Natural killer cell (primary cell): Measurements from ENCODE around the gene MRPS6. TPM values are rescaled to one million over a fixed set of nuclear protein-coding genes. Genes with fewer than 3 reads are reported as not detected.

Source experiments
- ATAC-seq, 3 donors: fragments of 150-1000 bp in 2 of 3; fragments of 200-7000 bp in 1 of 3; cut with Tn5 transposase; 1 replicate in 1 of 3; 2 replicates in 2 of 3; pipeline ENCODE4 v1.10.0; 2021; ENCODE audit warnings: mild to moderate bottlenecking in 2 of 3, moderate library complexity in 2 of 3
- DNase-seq, 2 donors: peaks; one replicate each; pipeline versions ENCODE4 v3.0.0 to v3.0.0-alpha.2; 2013 to 2021; ENCODE audit warnings: mixed read lengths in 1 of 2
- H3K27ac ChIP-seq: one replicate; pipeline ENCODE4 v1.5.1; 2013; ENCODE audit warnings: mild to moderate bottlenecking, low read length
- H3K27me3 ChIP-seq: one replicate; pipeline ENCODE4 v1.6.1; 2013; ENCODE audit warnings: low read length; ENCODE audit not compliant: control insufficient read depth, insufficient read depth
- H3K36me3 ChIP-seq: one replicate; pipeline ENCODE4 v1.6.1; 2013; ENCODE audit warnings: low read length; ENCODE audit not compliant: control insufficient read depth, insufficient read depth
- H3K4me1 ChIP-seq: one replicate; pipeline ENCODE4 v1.6.1; 2013; ENCODE audit warnings: low read length; ENCODE audit not compliant: control insufficient read depth, insufficient read depth
- H3K4me3 ChIP-seq: one replicate; pipeline ENCODE4 v1.5.1; 2013; ENCODE audit warnings: low read length
- H3K9me3 ChIP-seq: one replicate; pipeline ENCODE4 v1.6.1; 2013; ENCODE audit warnings: low read length; ENCODE audit not compliant: control insufficient read depth, insufficient read depth
- H3K27ac Mint-ChIP-seq, 2 donors: one replicate each; pipeline ENCODE4 v1.8.0; 2022; ENCODE audit warnings: mild to moderate bottlenecking in 2 of 2, mixed read lengths in 2 of 2, moderate library complexity in 1 of 2
- H3K27me3 Mint-ChIP-seq, 2 donors: one replicate each; pipeline ENCODE4 v1.8.0; 2022; ENCODE audit warnings: low read depth in 2 of 2, mixed read lengths in 2 of 2
- H3K36me3 Mint-ChIP-seq: one replicate; pipeline ENCODE4 v1.8.0; 2022; ENCODE audit warnings: mixed read lengths
- H3K4me1 Mint-ChIP-seq, 2 donors: one replicate each; pipeline ENCODE4 v1.8.0; 2022; ENCODE audit warnings: mixed read lengths in 2 of 2
- H3K4me3 Mint-ChIP-seq: one replicate; pipeline ENCODE4 v1.8.0; 2022; ENCODE audit warnings: mild to moderate bottlenecking, moderate library complexity, mixed read lengths
- H3K9me3 Mint-ChIP-seq, 2 donors: one replicate each; pipeline ENCODE4 v1.8.0; 2022; ENCODE audit warnings: mixed read lengths in 2 of 2
- CTCF ChIP-seq: fragments of 200-600 bp; IDR thresholded peaks from one replicate; pipeline ENCODE4 v1.8.0; 2022; ENCODE audit warnings: antibody characterized with exemption
- WGBS: methylation state at CpG from one replicate; pipeline ENCODE4 v1.1.7; 2013; ENCODE audit warnings: missing lambda C conversion rate; ENCODE audit not compliant: insufficient coverage; 5-methylcytosine and 5-hydroxymethylcytosine counted together
- intact Hi-C: fragments of 100-400 bp; cut with micrococcal nuclease; formaldehyde crosslinking; loops from one replicate; pipeline ENCODE4 v1.14.2; 2022
- total RNA-seq, 4 donors: library from RNA; stranded (reverse); fragments of 120-200 nt in 1 of 4; gene quantifications; one replicate each; pipeline versions ENCODE4 v1.2.3 to v1.2.4, GENCODE V29; 2013 to 2022

The MRPS6 gene
- total RNA-seq, 3 donors from 2014 or later (not counting 1 experiment from before 2014, with no cell fraction given) = 42.7 to 54.5 (median 44.3) TPM

DNA sequence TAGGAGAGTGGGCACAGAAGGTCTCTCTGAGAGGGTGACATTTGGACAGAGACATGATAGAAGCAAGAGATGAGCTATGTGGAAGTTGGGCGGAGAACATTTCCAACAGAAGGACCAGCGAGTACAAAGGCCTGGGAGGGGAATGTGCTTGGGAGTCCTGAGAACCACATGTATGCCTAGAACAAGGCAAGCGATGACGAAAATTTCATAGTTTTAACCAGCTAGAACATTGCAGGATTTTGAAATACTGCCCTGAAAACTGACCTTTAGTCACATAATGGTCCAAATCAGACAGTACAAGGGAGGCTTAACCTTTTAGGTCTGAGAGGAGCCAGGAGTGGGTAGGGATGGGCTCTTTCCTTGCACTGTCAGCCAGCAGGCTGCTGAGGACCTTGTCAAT is 68.0 kb downstream of the MRPS6 start:
- intact Hi-C loops = no loop called here
- no peak overlapping the region for H3K27ac ChIP-seq
- H3K27me3 ChIP-seq = no peaks in the 10 kb centered on the region
- no peaks in the 10 kb centered on the region for H3K4me1 ChIP-seq
- H3K36me3 Mint-ChIP-seq = no peaks in the 10 kb centered on the region
- DNase-seq (no peak), ATAC-seq (no peak)
- peak overlapping the region in 1 of 2 donors; percentile 47 for H3K27ac Mint-ChIP-seq
- H3K36me3 ChIP-seq = peaks cover 20% of the 10 kb centered on the region
- H3K4me3 ChIP-seq = no peak overlapping the region
- peaks cover 36 to 40% of the 10 kb centered on the region in 2 donors for H3K4me1 Mint-ChIP-seq
- no peak for TF ChIP-seq CTCF
- H3K9me3 ChIP-seq = peaks cover 2% of the 10 kb centered on the region
- H3K27me3 Mint-ChIP-seq = no peaks in the 10 kb centered on the region
- no peak overlapping the region for H3K4me3 Mint-ChIP-seq
- no peaks in the 10 kb centered on the region for H3K9me3 Mint-ChIP-seq
- WGBS = 96% methylated on average over 4 of the region's 4 CpGs

DNA sequence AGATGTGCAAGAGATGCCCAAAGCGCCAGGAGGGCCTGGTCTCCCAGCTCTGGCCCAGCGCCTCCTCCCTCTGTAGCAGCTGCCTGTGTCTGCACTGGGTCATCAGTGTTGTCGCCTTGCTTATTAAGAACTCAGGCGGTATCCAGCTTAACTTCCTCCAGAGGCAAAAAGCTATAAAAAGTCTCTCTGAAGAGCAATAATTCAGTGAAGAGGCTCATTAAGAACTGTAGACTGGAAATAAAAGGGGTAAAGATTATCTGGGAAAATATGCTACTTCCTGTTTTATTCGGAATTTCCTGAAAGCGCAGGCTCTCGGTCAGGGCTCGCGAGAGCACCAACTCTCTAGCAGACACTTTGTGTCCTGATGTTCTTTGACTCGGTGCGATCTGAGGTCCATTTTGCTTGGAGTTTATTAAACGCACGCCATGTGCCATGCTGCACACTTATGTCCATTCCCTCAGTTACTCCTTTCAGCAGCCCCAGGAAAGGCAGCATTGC is 70.4 kb downstream of the MRPS6 start:
- H3K4me3 Mint-ChIP-seq = no peak overlapping the region
- Histone ChIP-seq H3K36me3 (peaks cover 20% of the 10 kb centered on the region), H3K27ac (no peak overlapping the region), H3K27me3 (no peaks in the 10 kb centered on the region), H3K4me1 (no peaks in the 10 kb centered on the region), H3K4me3 (no peak overlapping the region), H3K9me3 (peaks cover 2% of the 10 kb centered on the region)
- no peaks in the 10 kb centered on the region for H3K27me3 Mint-ChIP-seq
- no peak overlapping the region for H3K27ac Mint-ChIP-seq
- DNase-seq (no peak), ATAC-seq (no peak)
- intact Hi-C loops = no loop called here
- TF ChIP-seq CTCF = no peak
- H3K4me1 Mint-ChIP-seq = peaks cover 40 to 48% of the 10 kb centered on the region in 2 donors
- no peaks in the 10 kb centered on the region for H3K36me3 Mint-ChIP-seq
- 99% methylated on average over 13 of the region's 13 CpGs for WGBS
- no peaks in the 10 kb centered on the region for H3K9me3 Mint-ChIP-seq

- Mint-ChIP-seq H3K27ac (peak overlapping the region in 1 of 2 donors; percentile 56), H3K9me3 (no peaks in the 10 kb centered on the region), H3K36me3 (no peaks in the 10 kb centered on the region), H3K27me3 (no peaks in the 10 kb centered on the region), H3K4me1 (peaks cover 40 to 48% of the 10 kb centered on the region in 2 donors), H3K4me3 (no peak overlapping the region)
- no peak overlapping the region for H3K4me3 ChIP-seq
- intact Hi-C loops = no loop called here
- H3K9me3 ChIP-seq = peaks cover 2% of the 10 kb centered on the region
- H3K4me1 ChIP-seq = no peaks in the 10 kb centered on the region
- no peak for ATAC-seq
- DNase-seq = no peak
- 96% methylated on average over 6 of the region's 6 CpGs for WGBS
- no peaks in the 10 kb centered on the region for H3K27me3 ChIP-seq
- no peak for TF ChIP-seq CTCF
- H3K27ac ChIP-seq = no peak overlapping the region
- peaks cover 20% of the 10 kb centered on the region for H3K36me3 ChIP-seq
These were observed 70.8 kb downstream of the MRPS6 start for GRCh38 chr21:34144224-34144623.

DNA sequence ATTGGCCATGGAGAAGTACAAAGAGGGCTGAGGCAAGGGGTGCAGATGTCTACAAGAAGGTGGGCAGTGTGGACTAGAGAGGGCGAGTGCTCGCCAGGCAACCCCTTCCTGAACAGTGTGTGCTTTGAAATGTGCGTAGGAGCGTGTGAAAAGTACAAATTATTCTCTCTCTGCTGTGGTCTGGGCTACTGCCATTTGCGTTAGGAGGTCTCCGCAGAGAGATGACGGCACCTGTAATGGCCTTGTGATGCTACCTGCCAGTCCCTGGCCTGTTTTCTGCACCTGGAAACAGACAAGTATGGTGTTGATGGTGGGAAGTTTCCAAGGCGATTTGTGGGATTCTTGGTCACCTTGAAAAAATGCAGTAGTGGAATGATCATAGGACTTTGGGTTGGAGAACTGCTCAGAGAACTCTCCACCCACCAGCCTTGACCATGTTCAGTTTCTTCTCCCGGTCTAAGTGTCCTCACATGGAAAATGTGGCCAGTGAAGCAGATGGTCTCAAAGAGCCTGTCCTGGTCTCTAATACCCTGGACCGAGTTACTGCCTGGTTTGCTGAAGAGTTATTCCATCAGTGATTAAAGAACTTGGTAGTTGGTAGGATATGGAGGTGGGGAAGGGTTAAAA is 74.5 kb downstream of the MRPS6 start:
- Mint-ChIP-seq H3K4me3 (no peak overlapping the region), H3K9me3 (no peaks in the 10 kb centered on the region), H3K27me3 (no peaks in the 10 kb centered on the region), H3K4me1 (peaks cover 22 to 40% of the 10 kb centered on the region in 2 donors), H3K27ac (peak overlapping the region in 1 of 2 donors; percentile 74), H3K36me3 (no peaks in the 10 kb centered on the region)
- H3K4me3 ChIP-seq = no peak overlapping the region
- no peak for TF ChIP-seq CTCF
- H3K9me3 ChIP-seq = peaks cover 2% of the 10 kb centered on the region
- ATAC-seq (no peak), DNase-seq (no peak)
- 96% methylated on average over 10 of the region's 10 CpGs for WGBS
- intact Hi-C loops = no loop called here
- no peaks in the 10 kb centered on the region for H3K27me3 ChIP-seq
- H3K27ac ChIP-seq = no peak overlapping the region
- peaks cover 8% of the 10 kb centered on the region for H3K36me3 ChIP-seq
- no peaks in the 10 kb centered on the region for H3K4me1 ChIP-seq
